HepG2 (cell line): ENCODE data around the gene DENND5A. TPM values are rescaled to one million over a fixed set of nuclear protein-coding genes. Genes with fewer than 3 reads are reported as not detected.

Source experiments
- ATAC-seq: fragments of 200-7000 bp; cut with Tn5 transposase; 3 replicates; pipeline ENCODE4 v1.9.1; 2020; ENCODE audit warnings: mild to moderate bottlenecking, moderate library complexity
- BruUV-seq: library from RNA; stranded (reverse); fragments of 400-500 nt; replicated peaks from 2 replicates; lab custom pipeline; 2021; lab: Mats Ljungman, UMichigan
- CTCF ChIA-PET: fragments of 300-600 bp; formaldehyde crosslinking; extraction: SDS; loops from one replicate; lab custom pipeline; 2021; ENCODE audit warnings: low total read pairs, inconsistent platforms, low intra/inter-chr PET ratio; lab: Yijun Ruan, JAX
- POLR2A ChIA-PET: fragments of 350-600 bp; sonication (Branson Sonifier 250); formaldehyde crosslinking; loops from one replicate; lab custom pipeline; 2020; ENCODE audit warnings: antibody characterized with exemption, inconsistent platforms; lab: Yijun Ruan, JAX
- DNase-seq: peaks from one replicate; pipeline ENCODE4 v3.0.0-alpha.2; 2015; ENCODE audit warnings: low spot score
- FAIRE-seq: peaks from 3 replicates; lab custom pipeline; 2011; peaks lifted over from hg19 to GRCh38; lab: Jason Lieb, UNC
- H2AFZ ChIP-seq: one replicate; pipeline ENCODE4 v1.6.1; 2011; ENCODE audit warnings: low read length, inconsistent platforms
- H3K27ac ChIP-seq: fragments of 300-600 bp; 3 replicates; pipeline ENCODE4 v1.8.0; 2011; ENCODE audit warnings: mixed run types, mild to moderate bottlenecking, mixed read lengths, low read length, inconsistent platforms; ENCODE audit not compliant: insufficient read depth; ENCODE audit errors: extremely low read length
- H3K27me3 ChIP-seq, 2 experiments: fragments of 200-600 bp in 1 of 2; 2 replicates in 1 of 2; 3 replicates in 1 of 2; pipeline versions ENCODE4 v1.6.0 to v1.8.0; 2011; ENCODE audit warnings: low read length in 2 of 2, mild to moderate bottlenecking in 2 of 2, moderate library complexity in 2 of 2, inconsistent platforms in 1 of 2; ENCODE audit not compliant: insufficient read depth in 2 of 2, control insufficient read depth in 1 of 2
- H3K36me3 ChIP-seq, 2 experiments: fragments of 200-600 bp in 1 of 2; replicated peaks in 1 of 2; 2 replicates in 1 of 2; 3 replicates in 1 of 2; pipeline versions ENCODE4 v1.5.1 to v1.8.0; 2011; ENCODE audit warnings: low read length in 2 of 2, inconsistent platforms in 1 of 2; ENCODE audit not compliant: insufficient read depth in 2 of 2, control insufficient read depth in 1 of 2
- H3K4me1 ChIP-seq: 2 replicates; pipeline ENCODE4 v1.5.1; 2012; ENCODE audit warnings: low read length, inconsistent platforms; ENCODE audit not compliant: insufficient read depth
- H3K4me2 ChIP-seq: 2 replicates; pipeline ENCODE4 v1.6.0; 2011; ENCODE audit warnings: low read depth, low read length, inconsistent platforms
- H3K4me3 ChIP-seq, 3 experiments: fragments of 200-600 bp in 1 of 3; sonication (generic), shearing (Covaris generic) in 1 of 3; replicated peaks in 1 of 3; 2 replicates each; pipeline ENCODE4 v1.5.1; 2011 to 2016; ENCODE audit warnings: low read length in 3 of 3, inconsistent platforms in 2 of 3, low read depth in 2 of 3, mild to moderate bottlenecking in 2 of 3, control low read depth in 1 of 3, mixed read lengths in 1 of 3; ENCODE audit not compliant: insufficient read depth in 1 of 3
- H3K79me2 ChIP-seq: one replicate; pipeline ENCODE4 v1.6.1; 2011; ENCODE audit warnings: low read length, inconsistent platforms; ENCODE audit not compliant: insufficient read depth
- H3K9ac ChIP-seq: 2 replicates; pipeline ENCODE4 v1.6.0; 2011; ENCODE audit warnings: mild to moderate bottlenecking, low read depth, low read length, inconsistent platforms; ENCODE audit not compliant: insufficient read depth
- H3K9me3 ChIP-seq: 2 replicates; pipeline ENCODE4 v1.5.1; 2012; ENCODE audit warnings: mild to moderate bottlenecking, low read length
- H4K20me1 ChIP-seq: 2 replicates; pipeline ENCODE4 v1.6.0; 2011; ENCODE audit warnings: inconsistent platforms, mild to moderate bottlenecking, low read length, moderate library complexity; ENCODE audit not compliant: insufficient read depth
- CHD4 ChIP-seq: fragments of 200-600 bp; sonication (generic); IDR thresholded peaks from 2 replicates; pipeline ENCODE4 v1.7.0; 2017; ENCODE audit warnings: mild to moderate bottlenecking, low read length, borderline replicate concordance
- JUND ChIP-seq: sonication (generic); formaldehyde crosslinking; IDR thresholded peaks from 2 replicates; pipeline ENCODE4 v1.8.0; 2022; ENCODE audit warnings: mild to moderate bottlenecking, missing genetic modification reagents
- KLF9 ChIP-seq: IDR thresholded peaks from 2 replicates; pipeline ENCODE4 v1.6.1; 2016; ENCODE audit warnings: low read depth
- ZNF879 ChIP-seq: sonication (generic); formaldehyde crosslinking; IDR thresholded peaks from 2 replicates; pipeline ENCODE4 v1.8.1; 2023; ENCODE audit warnings: missing genetic modification reagents
- WGBS: methylation state at CpG from one replicate; pipeline ENCODE4 v1.1.6; 2017; ENCODE audit warnings: low lambda C conversion rate; 5-methylcytosine and 5-hydroxymethylcytosine counted together
- in situ Hi-C: cut with HindIII; loops from 2 replicates; pipeline ENCODE4 v1.10.0; 2017; ENCODE audit warnings: low pct_unique_long_range_greater_than_20kb; ENCODE audit not compliant: extremely low pct_ligation_motif_present
- intact Hi-C: fragments of 100-400 bp; cut with micrococcal nuclease; formaldehyde crosslinking; loops from one replicate; pipeline ENCODE4 v1.10.0; 2022; ENCODE audit not compliant: unreplicated experiment
- polyA plus RNA-seq, 8 experiments: library from polyadenylated mRNA; depleted of rRNA in 3 of 8; stranded (reverse) in 7 of 8; unstranded in 1 of 8; fragments of >200 nt; fragmentation: Illumina TruSeq in 4 of 8; extraction: Trizol in 4 of 8; gene quantifications; 2 replicates each; pipeline versions ENCODE4 v1.2.1 to v1.2.3, GENCODE V29; 2011 to 2016; ENCODE audit warnings: low read depth in 4 of 8, missing spikeins in 1 of 8, mixed read lengths in 1 of 8; ENCODE audit not compliant: insufficient read depth in 1 of 8
- total RNA-seq, 5 experiments: library from RNA; depleted of rRNA; stranded (reverse); fragments of >200 nt; fragmentation: Illumina TruSeq; extraction: Trizol; gene quantifications; 2 replicates each; pipeline ENCODE4 v1.2.3, GENCODE V29; 2016; ENCODE audit warnings: low read depth in 1 of 5
- TF ChIP-seq, protein P1 (sequence below): sonication (generic); formaldehyde crosslinking; IDR thresholded peaks from 2 replicates; pipeline ENCODE4 v1.9.0; 2022; ENCODE audit warnings: low read depth, missing genetic modification reagents

Gene DENND5A
- total and polyA plus RNA-seq, 2 of the 13 experiments (the other 11 are each of a cell fraction or from before 2014, with no cell fraction given), result 63.3 to 145 TPM

DNA sequence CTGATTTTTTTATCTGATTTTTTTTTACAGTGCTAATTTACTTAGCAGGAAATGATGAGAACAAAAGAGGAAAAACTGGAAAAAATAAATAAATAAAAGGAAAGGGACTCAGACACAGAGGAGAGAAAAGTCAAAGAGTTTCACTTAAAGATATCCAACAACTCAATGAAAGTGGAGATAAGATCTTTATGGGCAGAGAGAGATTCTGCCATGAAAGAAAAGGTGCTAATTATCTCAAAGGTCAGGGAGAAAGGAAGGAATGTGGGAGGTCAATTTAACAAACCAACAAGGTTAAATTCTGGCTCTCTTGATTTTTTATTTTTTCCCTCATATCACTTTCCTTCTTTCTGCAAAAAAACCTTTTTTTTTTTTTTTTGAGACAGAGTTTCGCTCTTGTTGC is 86.0 kb downstream of the DENND5A start:
- Histone ChIP-seq H3K9ac (no peak overlapping the region), H2AFZ (no peak overlapping the region), H3K9me3 (no peaks in the 10 kb centered on the region), H3K4me1 (no peaks in the 10 kb centered on the region), H4K20me1 (no peaks in the 10 kb centered on the region), H3K4me3 (no peak overlapping the region), H3K27ac (no peak overlapping the region), H3K4me2 (no peak overlapping the region)
- ATAC-seq, result no peak
- ChIA-PET CTCF (no interaction called here), POLR2A (no interaction called here)
- in situ Hi-C loops, result no loop called here
- FAIRE-seq, result no peak
- DNase-seq, result no peak
- TF ChIP-seq CHD4 (no peak), KLF9 (CRISPR knock-in tag) (no peak), JUND (CRISPR knock-in tag) (no peak), ZNF879 (no peak)
- TF ChIP-seq, all 625 proteins: peak for 0
- intact Hi-C loops, result loop anchor here (10.0 kb wide), 1 partner anchor 336 kb away; no protein-coding TSS in a partner anchor
- peaks cover 15 to 39% of the 10 kb centered on the region in 2 experiments for H3K36me3 ChIP-seq
- H3K27me3 ChIP-seq, result no peaks in the 10 kb centered on the region
- H3K79me2 ChIP-seq, result no peaks in the 10 kb centered on the region
- no TSS peak for BruUV-seq
- 97% methylated on average over 1 of the region's 1 CpG for WGBS

DNA sequence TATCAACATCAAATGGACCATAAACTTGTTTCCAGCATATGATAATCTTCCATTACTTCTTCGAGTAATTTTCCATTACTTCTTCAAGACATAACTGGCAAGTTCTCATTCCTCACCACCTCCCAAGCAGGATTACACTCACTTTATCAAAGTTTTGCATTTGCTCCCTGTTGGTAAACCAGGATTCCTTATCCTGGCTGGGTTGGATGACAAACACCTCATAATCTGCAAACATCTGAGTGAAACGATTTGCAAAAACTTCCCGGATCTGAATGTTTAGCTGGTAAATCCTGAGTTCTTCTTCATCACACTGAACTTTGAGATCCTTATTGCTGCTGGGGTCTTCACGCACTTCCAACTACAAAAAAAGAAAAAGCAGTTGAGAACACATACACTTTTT is 86.4 kb downstream of the DENND5A start:
- no peak overlapping the region for H2AFZ ChIP-seq
- no peaks in the 10 kb centered on the region for H4K20me1 ChIP-seq
- WGBS, result 97% methylated on average over 4 of the region's 4 CpGs
- no peaks in the 10 kb centered on the region for H3K4me1 ChIP-seq
- in situ Hi-C loops (no loop called here), intact Hi-C loops (loop anchor here (10.0 kb wide), 1 partner anchor 336 kb away; no protein-coding TSS in a partner anchor)
- no peak for DNase-seq
- no peak overlapping the region for H3K27ac ChIP-seq
- no peaks in the 10 kb centered on the region for H3K27me3 ChIP-seq
- ChIA-PET POLR2A (no interaction called here), CTCF (no interaction called here)
- H3K36me3 ChIP-seq, result peaks cover 15 to 39% of the 10 kb centered on the region in 2 experiments
- H3K79me2 ChIP-seq, result no peaks in the 10 kb centered on the region
- BruUV-seq, result no TSS peak
- H3K9ac ChIP-seq, result no peak overlapping the region
- H3K9me3 ChIP-seq, result no peaks in the 10 kb centered on the region
- H3K4me3 ChIP-seq, result no peak overlapping the region
- TF ChIP-seq, protein P1, sequence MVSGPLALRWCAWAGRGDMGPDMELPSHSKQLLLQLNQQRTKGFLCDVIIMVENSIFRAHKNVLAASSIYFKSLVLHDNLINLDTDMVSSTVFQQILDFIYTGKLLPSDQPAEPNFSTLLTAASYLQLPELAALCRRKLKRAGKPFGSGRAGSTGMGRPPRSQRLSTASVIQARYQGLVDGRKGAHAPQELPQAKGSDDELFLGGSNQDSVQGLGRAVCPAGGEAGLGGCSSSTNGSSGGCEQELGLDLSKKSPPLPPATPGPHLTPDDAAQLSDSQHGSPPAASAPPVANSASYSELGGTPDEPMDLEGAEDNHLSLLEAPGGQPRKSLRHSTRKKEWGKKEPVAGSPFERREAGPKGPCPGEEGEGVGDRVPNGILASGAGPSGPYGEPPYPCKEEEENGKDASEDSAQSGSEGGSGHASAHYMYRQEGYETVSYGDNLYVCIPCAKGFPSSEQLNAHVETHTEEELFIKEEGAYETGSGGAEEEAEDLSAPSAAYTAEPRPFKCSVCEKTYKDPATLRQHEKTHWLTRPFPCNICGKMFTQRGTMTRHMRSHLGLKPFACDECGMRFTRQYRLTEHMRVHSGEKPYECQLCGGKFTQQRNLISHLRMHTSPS, result no peak
- FAIRE-seq, result no peak
- no peak overlapping the region for H3K4me2 ChIP-seq
- ATAC-seq, result no peak
